OCI-LY1 (cell line): Measurements from ENCODE around the gene TDRD10.

Source experiments
- H2AFZ ChIP-seq: fragments of 200-600 bp; sonication (generic), shearing (Covaris generic); 2 replicates; pipeline ENCODE4 v1.6.0; 2014; ENCODE audit warnings: antibody characterized with exemption, mild to moderate bottlenecking, low read length
- H3F3A ChIP-seq: fragments of 200-600 bp; sonication (generic), shearing (Covaris generic); 2 replicates; pipeline ENCODE4 v1.6.0; 2014; ENCODE audit warnings: mild to moderate bottlenecking, antibody characterized with exemption, low read length, moderate library complexity; ENCODE audit not compliant: insufficient read depth
- H3K27ac ChIP-seq: fragments of 200-600 bp; sonication (generic); 2 replicates; pipeline ENCODE4 v1.5.1; 2014; ENCODE audit warnings: low read length, mixed run types, mild to moderate bottlenecking, low read depth; ENCODE audit not compliant: poor library complexity, severe bottlenecking
- H3K27me3 ChIP-seq: fragments of 200-600 bp; sonication (generic); 2 replicates; pipeline ENCODE4 v1.6.0; 2014; ENCODE audit warnings: antibody characterized with exemption, mild to moderate bottlenecking, low read length, moderate library complexity; ENCODE audit not compliant: insufficient read depth
- H3K36me3 ChIP-seq: fragments of 200-600 bp; sonication (generic); 2 replicates; pipeline ENCODE4 v1.6.1; 2014; ENCODE audit warnings: mild to moderate bottlenecking, antibody characterized with exemption, low read length, moderate library complexity, mixed read lengths; ENCODE audit not compliant: insufficient read depth
- H3K4me1 ChIP-seq: fragments of 200-600 bp; sonication (generic); 2 replicates; pipeline ENCODE4 v1.5.1; 2014; ENCODE audit warnings: mild to moderate bottlenecking, low read length, moderate library complexity; ENCODE audit not compliant: insufficient read depth, severe bottlenecking
- H3K4me2 ChIP-seq: fragments of 200-600 bp; sonication (generic), shearing (Covaris generic); 2 replicates; pipeline ENCODE4 v1.6.1; 2014; ENCODE audit warnings: low read length
- H3K4me3 ChIP-seq: fragments of 200-600 bp; sonication (generic); 2 replicates; pipeline ENCODE4 v1.5.1; 2014; ENCODE audit warnings: low read length, low read depth, mild to moderate bottlenecking, mixed read lengths; ENCODE audit not compliant: poor library complexity, severe bottlenecking
- H3K79me2 ChIP-seq: fragments of 200-600 bp; shearing (Covaris generic); 2 replicates; pipeline ENCODE4 v1.6.1; 2016; ENCODE audit warnings: mixed run types, low read length, mixed read lengths; ENCODE audit not compliant: insufficient read depth
- H3K9ac ChIP-seq: fragments of 200-600 bp; sonication (generic), shearing (Covaris generic); 2 replicates; pipeline ENCODE4 v1.6.1; 2014; ENCODE audit warnings: mild to moderate bottlenecking, low read length, mixed read lengths
- H3K9me2 ChIP-seq: fragments of 200-600 bp; sonication (generic), shearing (Covaris generic); 2 replicates; pipeline ENCODE4 v1.6.1; 2014; ENCODE audit warnings: low read depth, mild to moderate bottlenecking, low read length, mixed read lengths
- H3K9me3 ChIP-seq: fragments of 200-600 bp; shearing (Covaris generic); 2 replicates; pipeline ENCODE4 v1.6.1; 2014; ENCODE audit warnings: low read length, mixed read lengths
- H4K20me1 ChIP-seq: fragments of 200-600 bp; sonication (generic), shearing (Covaris generic); 2 replicates; pipeline ENCODE4 v1.6.0; 2016; ENCODE audit warnings: mild to moderate bottlenecking, low read length; ENCODE audit not compliant: insufficient read depth
- EZH2 ChIP-seq: fragments of 200-600 bp; sonication (generic), shearing (Covaris generic); IDR thresholded peaks from 2 replicates; pipeline ENCODE4 v1.8.0; 2017; ENCODE audit warnings: borderline replicate concordance, mixed run types, mild to moderate bottlenecking, antibody characterized with exemption, low read length, moderate library complexity, mixed read lengths
- TF ChIP-seq, protein P1 (sequence below): fragments of 200-600 bp; sonication (generic), shearing (Covaris generic); IDR thresholded peaks from 2 replicates; pipeline ENCODE4 v1.5.1; 2017; ENCODE audit warnings: mild to moderate bottlenecking, antibody characterized with exemption, low read length, moderate library complexity, mixed read lengths

The TDRD10 gene

DNA sequence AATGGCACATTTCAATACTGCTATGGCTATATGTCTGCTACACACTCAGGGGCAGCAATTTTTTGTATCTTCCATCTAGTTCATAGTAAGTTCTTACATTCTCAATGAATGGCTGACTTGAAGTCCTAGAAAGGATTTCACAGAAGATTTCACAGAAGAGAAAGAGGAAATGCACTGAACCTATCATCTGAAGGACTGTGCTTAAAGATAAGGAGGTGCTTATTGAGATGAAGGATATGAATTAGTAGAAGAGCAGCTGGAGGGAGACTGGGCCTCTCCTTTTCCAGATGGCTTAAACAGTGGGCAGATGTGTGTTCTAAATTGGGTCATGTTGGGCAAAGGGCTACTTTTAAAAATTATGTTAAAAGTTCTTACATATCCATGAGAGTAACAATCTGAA lies 91.4 kb downstream of the TDRD10 start:
- Histone ChIP-seq H3K79me2 (no peaks in the 10 kb centered on the region), H3K4me1 (no peaks in the 10 kb centered on the region), H3F3A (no peaks in the 10 kb centered on the region), H3K4me2 (no peak overlapping the region), H3K9me2 (no peaks in the 10 kb centered on the region), H3K36me3 (peaks cover 98% of the 10 kb centered on the region), H4K20me1 (no peaks in the 10 kb centered on the region), H3K27me3 (no peaks in the 10 kb centered on the region), H2AFZ (no peak overlapping the region), H3K9me3 (no peaks in the 10 kb centered on the region), H3K9ac (no peak overlapping the region), H3K4me3 (no peak overlapping the region), H3K27ac (no peak overlapping the region)
- no peak for TF ChIP-seq EZH2

DNA sequence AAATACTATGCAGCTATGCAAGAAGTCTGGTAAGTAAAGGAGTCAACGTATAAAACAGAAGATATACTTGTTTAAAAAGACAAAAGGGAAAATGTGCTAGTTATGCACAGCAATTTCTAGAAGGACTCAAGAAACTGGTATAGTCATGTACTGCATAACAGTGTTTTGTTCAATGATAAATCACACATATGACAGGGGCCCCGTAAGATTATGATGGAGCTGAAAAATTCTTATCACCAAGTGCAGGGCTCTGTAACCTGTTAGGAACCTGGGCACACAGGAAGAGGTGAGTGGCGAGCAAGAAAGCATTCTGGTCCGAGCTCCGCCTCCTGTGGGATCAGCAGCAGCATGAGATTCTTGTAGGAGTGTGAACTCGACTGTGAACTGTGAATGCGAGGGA lies 92.8 kb downstream of the TDRD10 start:
- H4K20me1 ChIP-seq, result no peaks in the 10 kb centered on the region
- H3K9me3 ChIP-seq, result no peaks in the 10 kb centered on the region
- no peaks in the 10 kb centered on the region for H3K4me1 ChIP-seq
- no peaks in the 10 kb centered on the region for H3K27me3 ChIP-seq
- no peaks in the 10 kb centered on the region for H3K9me2 ChIP-seq
- H3K27ac ChIP-seq, result no peak overlapping the region
- no peak overlapping the region for H3K4me2 ChIP-seq
- no peak overlapping the region for H3K9ac ChIP-seq
- no peak overlapping the region for H3K4me3 ChIP-seq
- peaks cover 98% of the 10 kb centered on the region for H3K36me3 ChIP-seq
- H3F3A ChIP-seq, result no peaks in the 10 kb centered on the region
- no peak overlapping the region for H2AFZ ChIP-seq
- TF ChIP-seq, protein P1, sequence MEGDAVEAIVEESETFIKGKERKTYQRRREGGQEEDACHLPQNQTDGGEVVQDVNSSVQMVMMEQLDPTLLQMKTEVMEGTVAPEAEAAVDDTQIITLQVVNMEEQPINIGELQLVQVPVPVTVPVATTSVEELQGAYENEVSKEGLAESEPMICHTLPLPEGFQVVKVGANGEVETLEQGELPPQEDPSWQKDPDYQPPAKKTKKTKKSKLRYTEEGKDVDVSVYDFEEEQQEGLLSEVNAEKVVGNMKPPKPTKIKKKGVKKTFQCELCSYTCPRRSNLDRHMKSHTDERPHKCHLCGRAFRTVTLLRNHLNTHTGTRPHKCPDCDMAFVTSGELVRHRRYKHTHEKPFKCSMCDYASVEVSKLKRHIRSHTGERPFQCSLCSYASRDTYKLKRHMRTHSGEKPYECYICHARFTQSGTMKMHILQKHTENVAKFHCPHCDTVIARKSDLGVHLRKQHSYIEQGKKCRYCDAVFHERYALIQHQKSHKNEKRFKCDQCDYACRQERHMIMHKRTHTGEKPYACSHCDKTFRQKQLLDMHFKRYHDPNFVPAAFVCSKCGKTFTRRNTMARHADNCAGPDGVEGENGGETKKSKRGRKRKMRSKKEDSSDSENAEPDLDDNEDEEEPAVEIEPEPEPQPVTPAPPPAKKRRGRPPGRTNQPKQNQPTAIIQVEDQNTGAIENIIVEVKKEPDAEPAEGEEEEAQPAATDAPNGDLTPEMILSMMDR, result no peak
- TF ChIP-seq EZH2, result no peak
- H3K79me2 ChIP-seq, result no peaks in the 10 kb centered on the region

DNA sequence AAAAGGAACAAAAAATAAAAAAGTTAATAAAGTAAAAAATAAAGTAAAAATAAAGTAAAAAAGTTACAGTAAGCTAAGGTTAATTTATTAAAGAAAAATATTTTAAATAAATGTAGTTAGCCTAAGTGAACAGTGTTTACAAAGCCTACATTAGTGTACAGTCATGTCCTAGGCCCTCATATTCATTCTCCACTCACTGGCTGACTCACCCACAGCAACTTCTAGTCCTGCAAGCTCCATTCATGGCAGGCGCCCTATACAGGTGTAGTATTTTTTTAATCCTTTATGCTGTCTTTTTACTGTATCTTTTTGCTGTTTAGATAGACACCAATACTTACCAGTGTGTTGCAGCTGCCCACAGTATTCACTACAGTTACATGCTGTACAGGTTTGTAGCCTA lies 93.6 kb downstream of the TDRD10 start:
- TF ChIP-seq, protein P1, result no peak
- TF ChIP-seq EZH2, result no peak
- no peaks in the 10 kb centered on the region for H3K9me2 ChIP-seq
- H3K36me3 ChIP-seq, result peaks cover 94% of the 10 kb centered on the region
- no peak overlapping the region for H3K4me2 ChIP-seq
- no peaks in the 10 kb centered on the region for H4K20me1 ChIP-seq
- H3K4me3 ChIP-seq, result no peak overlapping the region
- no peaks in the 10 kb centered on the region for H3K79me2 ChIP-seq
- H3K27ac ChIP-seq, result no peak overlapping the region
- H2AFZ ChIP-seq, result no peak overlapping the region
- no peaks in the 10 kb centered on the region for H3K27me3 ChIP-seq
- no peak overlapping the region for H3K9ac ChIP-seq
- H3F3A ChIP-seq, result no peaks in the 10 kb centered on the region
- H3K4me1 ChIP-seq, result no peaks in the 10 kb centered on the region
- H3K9me3 ChIP-seq, result no peaks in the 10 kb centered on the region
